Astrocyte (in vitro differentiated cells and primary cell): ENCODE data around the gene BAZ1B. TPM values are rescaled to one million over a fixed set of nuclear protein-coding genes. Genes with fewer than 3 reads are reported as not detected.
"Not testable (repeated sequence)": the region's sequence is repeated elsewhere in the genome, so short reads cannot be mapped to it uniquely, and the experiment has no call there.

Experiments
- DNase-seq: peaks from one replicate; pipeline ENCODE4 v3.0.0-alpha.2; 2010; ENCODE audit warnings: low read depth
- FAIRE-seq: peaks from 2 replicates; lab custom pipeline; 2011; peaks lifted over from hg19 to GRCh38; lab: Jason Lieb, UNC
- H2AFZ ChIP-seq: 2 replicates; pipeline ENCODE4 v1.6.0; 2012; ENCODE audit warnings: low read depth, low read length, inconsistent platforms
- H3K27ac ChIP-seq: 2 replicates; pipeline ENCODE4 v1.5.1; 2011; ENCODE audit warnings: low read depth, low read length, inconsistent platforms
- H3K27me3 ChIP-seq: 2 replicates; pipeline ENCODE4 v1.6.0; 2011; ENCODE audit warnings: low read length, inconsistent platforms; ENCODE audit not compliant: insufficient read depth
- H3K36me3 ChIP-seq: 2 replicates; pipeline ENCODE4 v1.5.1; 2011; ENCODE audit warnings: low read length, inconsistent platforms; ENCODE audit not compliant: insufficient read depth
- H3K4me1 ChIP-seq: 2 replicates; pipeline ENCODE4 v1.5.1; 2011; ENCODE audit warnings: low read length, inconsistent platforms; ENCODE audit not compliant: insufficient read depth
- H3K4me2 ChIP-seq: 2 replicates; pipeline ENCODE4 v1.6.0; 2012; ENCODE audit warnings: low read length, inconsistent platforms
- H3K4me3 ChIP-seq: 2 replicates; pipeline ENCODE4 v1.5.1; 2011; ENCODE audit warnings: low read depth, mild to moderate bottlenecking, low read length, inconsistent platforms; ENCODE audit not compliant: insufficient read depth
- H3K79me2 ChIP-seq: 2 replicates; pipeline ENCODE4 v1.6.0; 2012; ENCODE audit warnings: mild to moderate bottlenecking, low read length, inconsistent platforms; ENCODE audit not compliant: insufficient read depth
- H3K9ac ChIP-seq: 2 replicates; pipeline ENCODE4 v1.6.0; 2012; ENCODE audit warnings: mild to moderate bottlenecking, low read length, inconsistent platforms
- H3K9me3 ChIP-seq: 2 replicates; pipeline ENCODE4 v1.5.1; 2012; ENCODE audit warnings: low read depth, mild to moderate bottlenecking, low read length, inconsistent platforms; ENCODE audit not compliant: insufficient read depth
- H4K20me1 ChIP-seq: 2 replicates; pipeline ENCODE4 v1.6.0; 2012; ENCODE audit warnings: low read length, inconsistent platforms; ENCODE audit not compliant: insufficient read depth
- H3K27ac Mint-ChIP-seq: one replicate; pipeline ENCODE4 v1.8.0; 2021; ENCODE audit warnings: mild to moderate bottlenecking, mixed read lengths; ENCODE audit not compliant: unreplicated experiment
- H3K27me3 Mint-ChIP-seq: one replicate; pipeline ENCODE4 v1.8.0; 2021; ENCODE audit warnings: low read depth, mixed read lengths; ENCODE audit not compliant: unreplicated experiment
- H3K36me3 Mint-ChIP-seq: one replicate; pipeline ENCODE4 v1.8.0; 2021; ENCODE audit warnings: low read depth, mixed read lengths; ENCODE audit not compliant: unreplicated experiment
- H3K4me1 Mint-ChIP-seq: one replicate; pipeline ENCODE4 v1.8.0; 2021; ENCODE audit warnings: low read depth, mixed read lengths; ENCODE audit not compliant: unreplicated experiment
- H3K4me3 Mint-ChIP-seq: one replicate; pipeline ENCODE4 v1.8.0; 2021; ENCODE audit warnings: mild to moderate bottlenecking, moderate library complexity, mixed read lengths; ENCODE audit not compliant: unreplicated experiment
- H3K9me3 Mint-ChIP-seq: one replicate; pipeline ENCODE4 v1.8.0; 2021; ENCODE audit warnings: mild to moderate bottlenecking, mixed read lengths; ENCODE audit not compliant: unreplicated experiment
- EZH2 ChIP-seq: IDR thresholded peaks from 2 replicates; pipeline ENCODE4 v1.6.1; 2012; ENCODE audit warnings: mild to moderate bottlenecking, low read length, inconsistent platforms; ENCODE audit not compliant: insufficient read depth
- total RNA-seq: library from RNA; stranded (reverse); gene quantifications from 2 replicates; pipeline ENCODE4 v1.2.1, GENCODE V29; 2021
- TF ChIP-seq, protein P1 (sequence below): IDR thresholded peaks from 2 replicates; pipeline ENCODE4 v1.5.1; 2011; ENCODE audit warnings: low read depth, mild to moderate bottlenecking, inconsistent platforms, low read length, moderate library complexity; ENCODE audit not compliant: insufficient read depth

BAZ1B gene
- total RNA-seq, 1 donor from 2014 or later: 62.5 TPM

GRCh38 chr7:73496626-73497025, 25.5 kb downstream of the BAZ1B start:
- no peaks in the 10 kb centered on the region for H3K27me3 ChIP-seq
- H3K9me3 ChIP-seq: no peaks in the 10 kb centered on the region
- H3K9ac ChIP-seq: no peak overlapping the region
- H3K4me2 ChIP-seq: no peak overlapping the region
- no peaks in the 10 kb centered on the region for H3K27me3 Mint-ChIP-seq
- no peak overlapping the region for H3K27ac ChIP-seq
- H3K36me3 Mint-ChIP-seq: peaks cover 29% of the 10 kb centered on the region
- H3K79me2 ChIP-seq: peaks cover 78% of the 10 kb centered on the region
- TF ChIP-seq EZH2: no peak
- TF ChIP-seq, protein P1, sequence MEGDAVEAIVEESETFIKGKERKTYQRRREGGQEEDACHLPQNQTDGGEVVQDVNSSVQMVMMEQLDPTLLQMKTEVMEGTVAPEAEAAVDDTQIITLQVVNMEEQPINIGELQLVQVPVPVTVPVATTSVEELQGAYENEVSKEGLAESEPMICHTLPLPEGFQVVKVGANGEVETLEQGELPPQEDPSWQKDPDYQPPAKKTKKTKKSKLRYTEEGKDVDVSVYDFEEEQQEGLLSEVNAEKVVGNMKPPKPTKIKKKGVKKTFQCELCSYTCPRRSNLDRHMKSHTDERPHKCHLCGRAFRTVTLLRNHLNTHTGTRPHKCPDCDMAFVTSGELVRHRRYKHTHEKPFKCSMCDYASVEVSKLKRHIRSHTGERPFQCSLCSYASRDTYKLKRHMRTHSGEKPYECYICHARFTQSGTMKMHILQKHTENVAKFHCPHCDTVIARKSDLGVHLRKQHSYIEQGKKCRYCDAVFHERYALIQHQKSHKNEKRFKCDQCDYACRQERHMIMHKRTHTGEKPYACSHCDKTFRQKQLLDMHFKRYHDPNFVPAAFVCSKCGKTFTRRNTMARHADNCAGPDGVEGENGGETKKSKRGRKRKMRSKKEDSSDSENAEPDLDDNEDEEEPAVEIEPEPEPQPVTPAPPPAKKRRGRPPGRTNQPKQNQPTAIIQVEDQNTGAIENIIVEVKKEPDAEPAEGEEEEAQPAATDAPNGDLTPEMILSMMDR: no peak
- DNase-seq (no peak), FAIRE-seq (no peak)
- no peak overlapping the region for H2AFZ ChIP-seq
- peaks cover 51% of the 10 kb centered on the region for H4K20me1 ChIP-seq
- H3K27ac Mint-ChIP-seq: no peak overlapping the region
- H3K36me3 ChIP-seq: peaks cover 43% of the 10 kb centered on the region
- H3K4me1 ChIP-seq: no peaks in the 10 kb centered on the region
- H3K4me1 Mint-ChIP-seq: no peaks in the 10 kb centered on the region
- no peak overlapping the region for H3K4me3 ChIP-seq
- H3K4me3 Mint-ChIP-seq: no peak overlapping the region
- peaks cover 2% of the 10 kb centered on the region for H3K9me3 Mint-ChIP-seq

DNA sequence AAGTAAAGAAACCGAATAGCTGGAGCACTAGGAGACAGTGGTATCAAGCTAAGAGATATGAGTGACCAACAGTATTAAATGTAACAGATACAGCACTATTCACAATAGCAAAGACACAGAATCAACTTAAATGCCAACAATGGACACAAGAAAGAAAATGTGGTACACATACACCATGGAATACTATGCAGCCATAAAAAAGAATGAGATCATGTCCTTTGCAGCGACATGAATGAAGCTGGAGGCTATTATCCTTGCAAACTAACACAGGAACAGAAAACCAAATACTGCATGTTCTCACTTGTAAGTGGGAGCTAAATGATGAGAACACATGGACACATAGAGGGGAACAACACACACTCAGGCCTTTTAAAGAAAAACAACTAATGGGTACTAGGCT, 26.6 kb downstream of the BAZ1B start:
- Histone ChIP-seq H3K36me3 (peaks cover 41% of the 10 kb centered on the region), H4K20me1 (peaks cover 46% of the 10 kb centered on the region), H3K79me2 (peaks cover 78% of the 10 kb centered on the region)
- H3K36me3 Mint-ChIP-seq: peaks cover 23% of the 10 kb centered on the region
- H3K27me3 Mint-ChIP-seq, H3K9ac ChIP-seq, H3K9me3 ChIP-seq, H3K4me1 ChIP-seq, H3K27ac Mint-ChIP-seq, H3K27me3 ChIP-seq, H3K4me3 Mint-ChIP-seq, H3K4me1 Mint-ChIP-seq, H3K27ac ChIP-seq, H3K4me3 ChIP-seq, DNase-seq, FAIRE-seq, H2AFZ ChIP-seq, H3K9me3 Mint-ChIP-seq, H3K4me2 ChIP-seq: not testable (repeated sequence)

- peaks cover 64% of the 10 kb centered on the region for H3K36me3 ChIP-seq
- H3K4me1 ChIP-seq: no peaks in the 10 kb centered on the region
- TF ChIP-seq EZH2: no peak
- TF ChIP-seq, protein P1: no peak
- H4K20me1 ChIP-seq: peaks cover 30% of the 10 kb centered on the region
- H2AFZ ChIP-seq: no peak overlapping the region
- H3K27ac Mint-ChIP-seq: no peak overlapping the region
- H3K4me3 Mint-ChIP-seq: no peak overlapping the region
- FAIRE-seq (no peak), DNase-seq (no peak)
- no peak overlapping the region for H3K4me2 ChIP-seq
- no peaks in the 10 kb centered on the region for H3K9me3 ChIP-seq
- H3K4me3 ChIP-seq: no peak overlapping the region
- peaks cover 6% of the 10 kb centered on the region for H3K4me1 Mint-ChIP-seq
- no peaks in the 10 kb centered on the region for H3K27me3 Mint-ChIP-seq
- H3K9ac ChIP-seq: no peak overlapping the region
- peaks cover 16% of the 10 kb centered on the region for H3K36me3 Mint-ChIP-seq
- peaks cover 59% of the 10 kb centered on the region for H3K79me2 ChIP-seq
- peaks cover 2% of the 10 kb centered on the region for H3K9me3 Mint-ChIP-seq
- no peaks in the 10 kb centered on the region for H3K27me3 ChIP-seq
- H3K27ac ChIP-seq: no peak overlapping the region
Observed at GRCh38 chr7:73489976-73490375, 32.1 kb downstream of the BAZ1B start.
